CD4-positive, alpha-beta T cell treated with Interleukin-4 for 1 hour (primary cell): Measurements from ENCODE around the gene CUL9.
A peak's percentile ranks its signal among the peaks of the same experiment; 100 is the strongest.

Experiments
- DNase-seq, 2 donors: peaks; one replicate each; pipeline ENCODE4 v3.0.0-alpha.2; 2020 to 2022

Gene CUL9

DNA sequence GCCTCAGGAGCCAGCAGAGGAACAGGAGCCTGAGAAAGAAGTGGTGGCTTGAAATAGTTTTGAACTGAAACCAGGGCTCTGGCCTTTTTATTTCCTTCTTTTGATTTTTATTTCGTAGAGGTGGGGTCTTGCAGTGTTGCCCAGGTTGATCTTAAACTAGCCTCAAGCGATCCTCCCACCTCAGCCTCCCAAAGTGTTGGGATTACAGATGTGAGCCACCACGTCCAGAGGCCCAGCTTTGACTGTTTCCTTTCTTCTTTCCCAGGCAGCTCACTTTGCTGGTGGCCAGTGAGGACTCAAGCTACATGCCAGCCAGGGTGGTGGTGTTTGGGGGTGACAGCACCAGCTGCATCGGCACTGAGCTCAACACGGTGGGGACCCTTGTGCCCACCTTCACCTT, 20.5 kb downstream of the CUL9 start:
- no peak for DNase-seq

DNA sequence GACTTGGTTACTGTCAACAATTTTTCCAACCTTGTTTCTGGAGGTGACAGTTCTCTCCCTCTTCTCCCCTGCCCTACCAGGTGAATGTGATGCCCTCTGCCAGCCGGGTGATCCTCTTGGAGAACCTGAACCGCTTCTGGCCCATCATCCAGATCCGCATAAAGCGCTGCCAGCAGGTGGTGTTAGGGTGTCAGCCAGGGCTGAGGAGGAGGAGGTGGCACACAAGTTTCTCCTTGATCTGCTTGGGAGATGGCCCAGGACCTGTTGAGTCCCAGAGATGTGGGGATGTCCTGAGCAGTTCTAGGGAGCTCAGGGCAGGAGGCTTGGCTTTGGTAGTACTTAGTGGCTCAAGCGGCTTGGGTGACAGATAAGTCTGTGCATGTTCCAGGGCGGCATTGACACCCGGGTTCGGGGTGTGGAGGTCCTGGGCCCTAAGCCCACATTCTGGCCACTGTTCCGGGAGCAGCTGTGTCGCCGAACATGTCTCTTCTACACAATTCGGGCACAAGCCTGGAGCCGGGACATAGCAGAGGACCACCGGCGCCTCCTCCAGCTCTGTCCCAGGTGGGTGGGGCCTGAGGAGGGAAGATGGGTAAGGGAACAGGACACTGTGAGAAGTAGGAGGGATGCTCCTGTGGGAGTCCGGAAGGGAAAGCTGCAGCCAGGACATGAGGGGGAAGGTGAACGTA, 21.2 kb downstream of the CUL9 start:
- no peak for DNase-seq

DNA sequence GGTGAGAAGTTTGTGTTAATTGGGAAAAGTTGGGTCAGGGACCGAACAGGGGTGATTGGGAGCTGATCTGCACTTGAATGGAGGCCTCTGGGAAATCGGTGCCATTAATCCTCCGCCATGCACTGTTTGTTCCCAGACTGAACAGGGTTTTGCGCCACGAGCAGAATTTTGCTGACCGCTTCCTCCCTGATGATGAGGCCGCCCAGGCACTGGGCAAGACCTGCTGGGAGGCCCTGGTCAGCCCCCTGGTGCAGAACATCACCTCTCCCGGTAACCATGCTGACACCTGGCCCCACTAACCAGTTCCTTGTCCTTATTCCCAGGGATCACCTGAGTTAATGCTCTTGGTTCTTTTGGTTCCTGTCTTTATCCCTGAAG, 21.7 kb downstream of the CUL9 start:
- DNase-seq, result no peak

DNA sequence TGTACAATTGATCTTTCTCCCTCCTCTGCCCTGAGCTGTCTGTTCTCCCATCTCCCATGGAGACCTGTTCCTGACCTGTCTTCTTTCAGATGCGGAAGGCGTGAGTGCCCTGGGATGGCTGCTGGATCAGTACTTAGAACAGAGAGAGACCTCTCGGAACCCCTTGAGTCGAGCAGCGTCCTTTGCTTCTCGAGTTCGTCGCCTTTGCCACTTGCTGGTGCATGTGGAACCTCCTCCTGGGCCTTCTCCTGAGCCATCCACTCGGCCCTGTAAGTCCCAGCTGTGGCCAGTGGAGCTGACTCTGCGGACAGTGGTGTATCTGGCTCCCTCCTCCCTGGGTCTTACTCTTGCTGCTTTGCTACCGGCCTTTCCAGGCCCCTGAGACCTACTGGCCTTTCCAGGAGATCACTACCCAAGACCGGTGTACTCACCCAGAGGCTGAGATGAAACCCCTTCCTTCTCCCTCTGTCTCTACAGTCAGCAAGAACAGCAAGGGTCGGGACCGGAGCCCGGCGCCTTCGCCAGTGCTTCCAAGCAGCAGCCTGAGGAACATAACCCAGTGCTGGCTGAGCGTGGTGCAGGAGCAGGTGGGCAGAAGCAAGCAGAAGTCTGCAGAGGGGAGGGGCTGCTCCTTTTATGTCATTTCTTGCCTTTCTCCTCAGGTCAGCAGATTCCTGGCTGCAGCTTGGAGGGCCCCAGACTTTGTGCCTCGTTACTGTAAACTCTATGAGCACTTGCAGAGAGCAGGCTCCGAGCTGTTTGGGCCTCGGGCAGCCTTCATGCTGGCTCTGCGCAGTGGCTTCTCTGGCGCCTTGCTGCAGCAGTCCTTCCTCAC, 22.5 kb downstream of the CUL9 start:
- no peak for DNase-seq

GRCh38 chr6:43205849-43206248, 23.9 kb downstream of the CUL9 start:
- no peak for DNase-seq

- no peak for DNase-seq
Measured at GRCh38 chr6:43207286-43207685, 25.3 kb downstream of the CUL9 start.

GRCh38 chr6:43211955-43212354, 30.0 kb downstream of the CUL9 start:
- no peak for DNase-seq

DNA sequence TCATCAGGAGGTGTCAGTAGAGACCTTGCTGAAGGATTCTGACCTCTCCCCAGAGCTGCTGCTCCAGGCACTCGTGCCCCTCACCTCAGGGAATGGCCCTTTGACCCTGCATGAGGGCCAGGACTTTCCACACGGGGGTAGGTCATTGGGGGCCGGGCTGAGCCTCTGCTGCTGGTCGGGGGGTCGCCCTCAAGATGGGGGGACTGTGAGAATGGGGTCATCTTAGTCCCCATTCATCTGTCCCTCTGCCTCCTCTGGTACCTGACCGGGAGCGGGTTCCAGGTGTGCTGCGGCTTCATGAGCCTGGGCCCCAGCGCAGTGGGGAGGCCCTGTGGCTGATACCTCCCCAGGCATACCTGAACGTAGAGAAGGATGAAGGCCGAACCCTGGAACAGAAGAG, 31.4 kb downstream of the CUL9 start:
- DNase-seq, result no peak

- no peak for DNase-seq
Measured at GRCh38 chr6:43215066-43215465, 33.1 kb downstream of the CUL9 start.

GRCh38 chr6:43216200-43216599, 34.2 kb downstream of the CUL9 start:
- no peak for DNase-seq

DNA sequence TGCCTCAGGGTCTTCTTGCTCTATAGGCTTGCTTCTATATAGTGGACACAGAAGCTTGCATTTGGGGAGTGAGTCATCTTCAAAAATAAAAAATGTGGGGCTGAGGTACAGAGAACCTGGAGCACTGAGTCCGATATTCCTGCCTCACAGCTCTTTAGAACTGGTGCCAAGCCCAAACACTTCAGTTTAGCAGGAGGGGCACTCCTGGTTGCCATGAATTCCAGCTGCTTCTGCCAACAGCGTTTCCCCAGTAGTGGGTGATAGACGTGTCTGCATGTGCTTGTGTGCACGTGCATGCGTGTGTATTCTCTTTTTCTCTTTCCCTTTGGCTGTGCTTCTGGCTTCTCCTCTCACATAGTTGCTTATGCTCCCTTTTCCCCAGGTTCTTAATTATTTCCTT, 35.4 kb downstream of the CUL9 start:
- DNase-seq, result no peak

- no peak for DNase-seq
Measured at GRCh38 chr6:43219119-43219518, 37.1 kb downstream of the CUL9 start.

DNA sequence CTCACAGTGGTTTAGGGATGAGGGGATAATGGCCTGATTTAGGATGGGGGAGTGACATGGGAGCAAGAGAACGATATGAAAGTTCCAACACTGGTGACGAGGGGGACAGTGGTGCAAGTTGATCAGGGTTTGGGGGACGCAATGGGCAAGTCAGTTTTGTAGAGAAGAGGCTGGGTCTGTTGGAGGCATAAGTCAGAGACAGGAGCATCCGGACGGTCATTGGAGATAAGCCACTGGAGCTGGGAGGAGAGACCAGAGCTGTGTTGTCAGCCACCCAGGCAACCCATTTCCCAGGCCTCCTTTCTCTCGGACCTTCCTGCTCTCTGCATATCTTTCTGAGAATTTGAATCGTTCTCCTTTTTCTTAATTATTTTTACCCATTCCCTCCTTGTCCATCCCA, 37.8 kb downstream of the CUL9 start:
- no peak for DNase-seq

DNA sequence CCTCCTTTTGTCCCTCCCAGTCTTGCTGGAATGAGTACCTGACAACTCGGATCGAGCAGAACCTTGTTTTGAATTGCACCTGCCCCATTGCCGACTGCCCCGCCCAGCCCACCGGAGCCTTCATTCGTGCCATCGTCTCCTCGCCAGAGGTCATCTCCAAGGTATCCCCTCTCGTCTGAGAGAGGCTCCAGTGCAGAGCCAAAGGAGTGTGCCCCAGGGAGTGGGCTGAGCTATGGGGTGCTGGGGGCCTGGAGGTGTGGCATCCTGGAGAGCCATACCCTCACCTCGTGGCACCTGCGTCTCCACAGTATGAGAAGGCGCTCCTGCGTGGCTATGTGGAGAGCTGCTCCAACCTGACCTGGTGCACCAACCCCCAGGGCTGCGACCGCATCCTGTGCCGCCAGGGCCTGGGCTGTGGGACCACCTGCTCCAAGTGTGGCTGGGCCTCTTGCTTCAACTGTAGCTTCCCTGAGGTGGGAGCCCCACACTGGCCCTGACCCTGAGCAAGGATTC, 38.5 kb downstream of the CUL9 start:
- DNase-seq, result no peak

DNA sequence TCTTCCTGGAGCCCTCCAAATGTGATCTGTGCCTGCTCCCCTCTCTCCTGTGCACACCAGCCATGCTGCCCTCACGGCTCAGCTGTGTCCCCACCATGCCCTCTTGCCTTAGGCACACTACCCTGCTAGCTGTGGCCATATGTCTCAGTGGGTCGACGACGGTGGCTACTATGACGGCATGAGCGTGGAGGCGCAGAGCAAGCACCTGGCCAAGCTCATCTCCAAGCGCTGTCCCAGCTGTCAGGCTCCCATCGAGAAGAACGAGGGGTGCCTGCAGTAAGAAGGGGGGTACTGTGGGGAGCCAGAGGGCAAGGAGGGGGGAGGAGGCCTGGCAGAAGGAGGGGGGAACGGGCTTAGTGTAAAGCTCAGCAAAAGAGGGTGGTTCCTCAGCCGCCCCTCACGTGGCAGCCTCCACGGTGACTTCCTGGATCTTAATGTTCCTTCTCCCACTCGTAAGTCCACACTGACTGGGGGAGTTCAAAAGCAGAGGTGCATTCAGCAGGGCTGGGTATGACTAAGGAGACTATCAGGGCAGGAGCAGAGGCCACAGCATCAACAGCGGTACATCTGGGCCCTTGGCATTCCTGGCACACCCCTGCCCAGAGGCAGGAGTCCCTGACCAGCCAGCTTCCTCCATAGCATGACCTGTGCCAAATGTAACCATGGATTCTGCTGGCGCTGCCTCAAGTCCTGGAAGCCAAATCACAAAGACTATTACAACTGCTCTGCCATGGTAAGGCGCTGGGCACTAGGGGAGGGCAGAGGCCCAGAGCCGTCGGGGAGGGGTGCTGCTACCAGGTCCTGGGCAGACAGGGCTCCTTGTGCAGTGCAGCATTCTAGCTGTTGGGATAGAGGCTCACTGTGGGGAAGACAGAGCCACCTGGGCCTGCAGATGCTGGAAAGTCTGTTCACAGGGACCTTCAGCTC, 39.3 kb downstream of the CUL9 start:
- DNase-seq, result no peak

GRCh38 chr6:43222418-43223059, 40.5 kb downstream of the CUL9 start:
- DNase-seq, result no peak

- no peak for DNase-seq
Measured at GRCh38 chr6:43223175-43223574, 41.2 kb downstream of the CUL9 start.

DNA sequence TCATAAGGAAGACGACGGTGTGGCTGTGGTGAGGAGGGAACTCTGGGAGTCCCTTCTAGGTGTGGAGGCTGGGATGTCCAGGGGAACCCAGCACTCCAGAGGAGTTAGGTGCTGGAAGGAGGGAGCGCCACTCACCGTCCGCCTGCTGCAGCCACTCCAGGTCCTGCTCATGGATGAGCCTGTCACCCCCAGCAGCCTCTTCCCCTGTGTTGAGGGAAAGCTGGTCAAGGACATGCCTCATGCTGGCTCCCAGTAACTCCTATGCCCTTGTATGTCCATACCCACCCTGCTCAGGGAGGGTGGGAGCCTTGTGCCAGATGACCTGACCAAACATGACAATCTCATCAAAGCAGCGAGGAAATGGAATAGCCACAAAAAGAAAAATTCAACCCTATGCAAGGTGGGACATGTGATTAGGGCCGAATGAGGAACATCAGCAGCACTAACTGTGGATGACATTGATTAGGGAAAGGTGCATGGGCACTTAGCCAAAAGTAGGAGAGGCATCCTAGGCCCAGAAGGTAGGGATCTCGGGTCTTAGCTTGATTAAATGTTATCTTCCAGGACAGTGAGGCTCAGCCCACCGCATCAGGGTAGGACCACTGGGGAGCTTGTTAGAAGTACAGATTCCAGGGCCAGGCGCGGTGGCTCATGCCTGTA, 44.3 kb downstream of the CUL9 start:
- no peak for DNase-seq

DNA sequence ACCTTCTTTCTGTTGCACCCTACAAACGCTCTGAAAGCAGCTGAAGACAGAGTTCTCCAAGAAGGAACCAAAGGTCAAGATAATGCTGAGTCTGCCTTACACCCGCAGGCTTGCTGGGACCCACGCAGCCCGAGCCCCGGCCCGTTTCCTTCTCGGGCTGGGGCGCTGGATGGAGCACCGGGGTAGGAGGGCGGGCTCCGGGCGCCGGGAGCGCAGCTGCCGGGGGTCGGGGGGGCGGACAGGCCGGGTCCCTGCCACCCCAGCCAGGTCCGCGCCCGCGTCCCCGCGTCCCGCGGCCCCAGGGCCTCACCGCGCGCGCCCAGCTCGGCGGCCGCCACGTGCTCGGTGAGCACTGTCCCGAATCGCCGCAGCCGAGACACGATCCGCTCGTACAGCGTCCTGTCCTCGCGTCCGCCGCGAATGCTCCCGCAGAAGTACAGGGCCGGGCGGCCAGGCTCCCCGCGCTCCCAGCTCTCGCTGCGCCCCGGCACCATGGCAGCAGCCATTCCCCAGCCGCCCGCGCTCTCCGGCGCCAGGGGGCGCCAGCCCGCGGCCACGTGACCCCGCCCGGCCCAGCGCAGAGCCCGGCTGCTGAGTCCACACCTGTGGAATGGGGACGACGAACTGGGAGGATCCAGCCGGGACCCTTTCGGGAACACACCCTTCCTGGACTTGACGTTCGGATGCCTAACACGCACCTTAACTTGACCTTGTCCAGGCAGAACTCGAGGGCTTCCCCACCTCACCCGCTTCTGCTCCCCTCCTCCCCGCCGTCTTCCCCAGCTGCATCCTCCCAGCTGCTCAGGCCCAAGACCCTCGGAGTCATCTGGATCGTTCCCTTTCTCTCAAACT, 47.2 kb downstream of the CUL9 start, which contains the start of gene DNPH1:
Gene DNPH1 (minus strand): TSS at position 531 of the 852 bp plus-strand sequence. CDS start 25 bp downstream, at position 506.
- peak; percentile 76 to 82 for DNase-seq

GRCh38 chr6:43229803-43230620, 48.0 kb downstream of the CUL9 start:
- DNase-seq, result no peak
